Epidermal melanocyte (primary cell): ENCODE results near the gene SUSD1.
A peak's percentile ranks its signal among the peaks of the same experiment; 100 is the strongest.

ENCODE experiments used
- DNase-seq: peaks from one replicate; pipeline ENCODE4 v3.0.0; 2011; ENCODE audit warnings: low spot score; ENCODE audit not compliant: insufficient read length

The SUSD1 gene

DNA sequence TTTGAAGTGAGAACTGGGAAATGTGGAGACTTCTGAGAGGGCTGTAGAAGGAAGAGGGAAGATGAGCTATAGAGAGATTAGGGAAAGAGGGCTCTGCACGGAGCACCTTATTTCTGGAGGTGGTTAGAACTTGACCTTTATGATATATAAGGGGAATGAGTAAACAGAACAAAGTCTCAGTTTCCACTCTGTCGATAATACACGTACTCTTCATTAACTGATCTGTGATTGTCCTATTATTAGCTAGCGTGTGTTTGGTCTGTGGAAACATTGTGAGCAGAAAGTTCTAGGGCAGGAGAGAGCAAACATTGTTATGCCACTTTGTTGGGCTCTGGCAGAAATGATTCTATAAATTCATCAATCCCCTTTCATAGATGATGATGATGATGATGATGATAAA is 159.9 kb downstream of the SUSD1 start:
- no peak for DNase-seq

DNA sequence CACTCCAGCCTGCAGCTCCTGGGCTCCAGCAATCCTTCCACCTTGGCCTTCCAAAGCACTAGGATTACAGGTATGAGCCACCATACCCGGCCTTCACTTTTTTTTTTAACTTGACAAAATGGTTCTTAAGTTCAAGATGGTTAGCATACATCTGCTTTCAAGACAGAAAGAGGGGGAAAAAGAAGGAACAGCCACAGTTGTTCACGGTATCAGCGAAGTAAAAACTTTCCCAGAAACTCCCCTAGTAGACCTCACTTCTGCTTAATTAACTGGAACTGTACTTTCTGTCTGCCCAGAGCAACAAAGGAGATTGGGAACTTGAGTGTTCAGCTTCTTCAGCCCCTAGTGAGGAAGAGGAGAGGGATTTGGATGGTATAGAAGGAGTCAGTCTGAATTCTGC is 161.8 kb downstream of the SUSD1 start:
- DNase-seq, result no peak

DNA sequence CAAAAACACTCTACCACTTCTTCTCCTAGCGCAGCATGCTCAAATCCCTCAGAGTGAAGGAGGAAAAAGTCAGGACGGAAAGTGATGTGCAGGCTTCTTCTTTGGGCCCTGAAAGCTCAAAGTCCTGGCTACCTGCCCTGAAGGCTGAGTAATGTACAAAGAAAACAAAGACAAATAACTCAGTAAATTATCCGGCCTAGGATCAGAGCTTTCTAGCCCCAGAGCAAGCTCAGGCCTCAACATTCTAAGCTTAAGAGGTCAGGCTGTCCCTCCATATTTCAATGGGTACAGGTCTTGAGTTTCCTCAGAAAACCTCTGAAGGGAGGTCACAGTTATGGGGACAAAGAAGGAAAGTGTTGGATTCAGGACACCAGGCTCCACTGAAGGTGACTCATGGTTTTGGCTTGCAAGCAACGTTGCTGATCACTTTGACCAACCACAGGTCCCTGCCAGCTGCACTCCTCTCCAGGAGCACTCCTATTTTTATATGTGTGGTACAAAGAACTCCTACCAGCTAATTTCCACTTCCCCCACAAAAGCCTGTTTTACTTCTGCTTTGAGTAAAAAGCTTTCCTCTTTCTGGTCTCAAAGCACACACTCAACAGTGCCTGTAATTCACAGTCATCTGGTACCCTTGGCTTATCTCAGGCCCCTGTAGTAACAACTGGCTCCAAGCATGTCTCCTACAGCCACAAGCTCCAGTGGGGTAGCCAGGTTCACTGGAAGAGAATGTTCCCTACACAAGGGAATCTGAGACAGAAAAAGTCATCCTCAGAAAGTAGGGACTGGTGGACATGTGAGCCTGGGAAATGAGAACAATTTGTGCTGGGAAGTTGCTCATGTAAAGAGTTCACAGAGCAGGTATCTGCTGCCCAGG is 162.8 kb downstream of the SUSD1 start:
- peak; percentile 55 for DNase-seq

GRCh38 chr9:112011051-112011620 is 164.0 kb downstream of the SUSD1 start:
- no peak for DNase-seq

- DNase-seq, result no peak
Measured at GRCh38 chr9:112010537-112010936, 164.6 kb downstream of the SUSD1 start.

- DNase-seq, result no peak
Measured at GRCh38 chr9:112009656-112010055, 165.4 kb downstream of the SUSD1 start.

GRCh38 chr9:112007575-112008240 is 167.4 kb downstream of the SUSD1 start:
- DNase-seq, result no peak

- no peak for DNase-seq
Measured at GRCh38 chr9:112006361-112007020, 168.6 kb downstream of the SUSD1 start.

- DNase-seq, result no peak
Measured at GRCh38 chr9:112005939-112006338, 169.2 kb downstream of the SUSD1 start.

DNA sequence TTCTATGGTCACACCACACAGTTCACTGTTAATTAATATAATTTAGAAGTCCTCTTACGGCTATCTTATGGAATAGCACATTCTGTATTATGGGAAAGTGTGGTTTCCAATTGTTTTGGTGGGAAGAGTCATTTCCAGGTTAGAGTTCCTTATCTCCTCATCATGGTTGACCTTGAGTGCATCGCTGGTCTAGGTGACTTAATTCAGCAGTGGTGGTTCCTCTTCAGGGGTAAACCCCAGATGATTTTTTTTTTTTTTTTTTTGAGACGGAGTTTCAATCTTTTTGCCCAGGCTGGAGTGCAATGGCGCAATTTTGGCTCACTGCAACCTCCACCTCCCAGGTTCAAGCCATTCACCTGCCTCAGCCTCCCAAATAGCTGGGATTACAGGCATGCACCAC is 171.6 kb downstream of the SUSD1 start:
- DNase-seq, result no peak

DNA sequence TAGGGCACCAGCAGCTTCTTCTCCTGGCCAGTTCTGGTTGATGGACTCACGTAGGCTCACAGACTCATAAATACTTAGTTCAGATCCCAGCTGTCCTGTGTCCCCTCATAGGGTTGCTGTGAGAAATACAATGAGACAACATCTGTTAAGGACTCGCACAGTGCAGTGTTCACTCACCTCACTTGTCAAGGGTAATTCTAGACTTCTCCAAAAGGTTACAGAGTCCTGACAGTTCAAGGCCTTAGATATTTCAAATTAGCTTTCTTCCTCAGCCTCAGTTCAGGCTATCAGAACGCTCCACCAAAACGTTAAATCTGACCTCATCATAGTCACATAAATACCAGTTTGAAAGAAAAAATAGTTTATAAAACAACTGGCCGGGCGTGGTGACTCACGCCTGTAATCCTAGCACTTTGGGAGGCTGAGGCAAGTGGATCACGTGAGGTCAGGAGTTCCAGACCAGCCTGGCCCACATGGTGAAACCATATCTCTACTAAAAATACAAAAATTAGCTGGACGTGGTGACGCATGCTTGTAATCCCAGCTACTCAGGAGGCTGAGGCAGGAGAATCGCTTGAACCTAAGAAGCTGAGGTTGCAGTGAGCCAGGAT is 172.1 kb downstream of the SUSD1 start:
- DNase-seq, result no peak

GRCh38 chr9:112002131-112002846 is 172.8 kb downstream of the SUSD1 start:
- no peak for DNase-seq

DNA sequence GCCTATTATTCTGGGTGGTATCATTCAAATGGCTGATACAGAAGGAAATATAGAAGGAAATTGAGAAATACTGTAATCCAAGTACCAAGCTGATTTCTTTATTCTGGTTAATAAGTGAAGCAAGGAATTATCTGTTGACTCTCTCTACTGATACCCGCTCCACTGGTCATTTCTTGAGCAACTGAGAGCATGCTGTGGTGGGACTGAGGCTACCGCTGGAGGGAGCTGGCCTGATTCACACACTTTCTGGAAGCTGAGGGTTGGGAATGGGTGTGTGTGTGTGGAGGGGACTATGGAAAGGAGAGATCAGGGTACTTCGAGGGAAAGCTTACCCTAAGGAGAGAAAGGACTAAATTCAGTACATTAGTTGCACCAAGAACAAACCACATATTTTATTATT is 174.4 kb downstream of the SUSD1 start:
- no peak for DNase-seq

GRCh38 chr9:111999319-111999718 is 175.8 kb downstream of the SUSD1 start:
- no peak for DNase-seq

GRCh38 chr9:111997831-111998230 is 177.3 kb downstream of the SUSD1 start:
- DNase-seq, result no peak

GRCh38 chr9:111994831-111995458 is 180.2 kb downstream of the SUSD1 start:
- DNase-seq, result no peak

GRCh38 chr9:111993319-111993718 is 181.8 kb downstream of the SUSD1 start:
- DNase-seq, result no peak

- DNase-seq, result peak; percentile 27
Measured at GRCh38 chr9:111992523-111992922, 182.6 kb downstream of the SUSD1 start.

DNA sequence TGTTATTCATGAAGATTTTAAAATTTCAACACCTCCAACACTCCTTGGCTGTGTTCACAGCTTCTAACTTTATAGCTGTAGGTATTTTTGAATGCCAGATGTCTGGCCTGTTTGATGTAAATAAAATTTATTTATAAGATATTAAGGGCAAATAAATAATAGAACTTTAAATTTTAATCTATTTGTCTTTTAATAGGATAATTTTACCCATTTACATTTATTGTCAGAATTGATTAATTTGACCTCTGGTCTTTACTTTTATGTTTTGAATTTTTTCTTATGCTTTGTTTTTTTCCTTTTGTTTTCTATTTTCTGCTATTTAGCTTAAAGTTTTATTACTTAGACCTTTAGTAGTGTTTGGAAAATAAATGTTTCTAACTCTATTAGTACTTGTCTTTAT is 183.9 kb downstream of the SUSD1 start:
- no peak for DNase-seq
